ENCODE data around the gene GRHL3. TPM values are rescaled to one million over a fixed set of nuclear protein-coding genes. Genes with fewer than 3 reads are reported as not detected.

Gene GRHL3
- total RNA-seq, 1 donor from 2014 or later, result 0.78 TPM

GRCh38 chr1:24293392-24294227 lies 25.5 kb upstream of the GRHL3 start:
- no peak for DNase-seq
- no peak for ATAC-seq (ENCODE audit: low read depth)
- Mint-ChIP-seq H3K36me3 (ENCODE audit: low read depth) (no peaks in the 10 kb centered on the region), H3K27me3 (peaks cover 10% of the 10 kb centered on the region), H3K4me3 (no peak overlapping the region), H3K27ac (no peak overlapping the region), H3K4me1 (no peaks in the 10 kb centered on the region), H3K9me3 (no peaks in the 10 kb centered on the region)
- TF ChIP-seq CTCF (IDR thresholded peaks at IDR 0.05), result no peak
- ChIA-PET POLR2A (no interaction called here), CTCF (no interaction called here)
- intact Hi-C loops (cut with micrococcal nuclease), result no loop called here

GRCh38 chr1:24294228-24294672 lies 24.9 kb upstream of the GRHL3 start:
- ChIA-PET POLR2A (no interaction called here), CTCF (no interaction called here)
- Mint-ChIP-seq H3K4me1 (no peaks in the 10 kb centered on the region), H3K27ac (no peak overlapping the region), H3K4me3 (no peak overlapping the region), H3K27me3 (peaks cover 10% of the 10 kb centered on the region), H3K36me3 (ENCODE audit: low read depth) (no peaks in the 10 kb centered on the region), H3K9me3 (no peaks in the 10 kb centered on the region)
- intact Hi-C loops (cut with micrococcal nuclease), result no loop called here
- ATAC-seq (ENCODE audit: low read depth), result no peak
- no peak for TF ChIP-seq CTCF (IDR thresholded peaks at IDR 0.05)
- DNase-seq, result no peak

GRCh38 chr1:24294716-24295371 lies 24.3 kb upstream of the GRHL3 start:
- Mint-ChIP-seq H3K4me1 (no peaks in the 10 kb centered on the region), H3K9me3 (no peaks in the 10 kb centered on the region), H3K27me3 (peaks cover 10% of the 10 kb centered on the region), H3K36me3 (ENCODE audit: low read depth) (no peaks in the 10 kb centered on the region), H3K4me3 (no peak overlapping the region), H3K27ac (no peak overlapping the region)
- TF ChIP-seq CTCF (IDR thresholded peaks at IDR 0.05), result no peak
- ChIA-PET POLR2A (no interaction called here), CTCF (no interaction called here)
- intact Hi-C loops (cut with micrococcal nuclease), result no loop called here
- ATAC-seq (ENCODE audit: low read depth), result no peak
- no peak for DNase-seq

- intact Hi-C loops (cut with micrococcal nuclease), result no loop called here
- DNase-seq (no peak), ATAC-seq (ENCODE audit: low read depth) (no peak)
- ChIA-PET POLR2A (no interaction called here), CTCF (no interaction called here)
- Mint-ChIP-seq H3K9me3 (no peaks in the 10 kb centered on the region), H3K36me3 (ENCODE audit: low read depth) (no peaks in the 10 kb centered on the region), H3K4me1 (no peaks in the 10 kb centered on the region), H3K27me3 (peaks cover 5% of the 10 kb centered on the region), H3K27ac (no peak overlapping the region), H3K4me3 (no peak overlapping the region)
- no peak for TF ChIP-seq CTCF (IDR thresholded peaks at IDR 0.05)
Measured at GRCh38 chr1:24295535-24295934, 23.6 kb upstream of the GRHL3 start.

GRCh38 chr1:24297187-24297851 lies 21.8 kb upstream of the GRHL3 start:
- no peaks in the 10 kb centered on the region for H3K9me3 Mint-ChIP-seq
- ChIA-PET POLR2A (no interaction called here), CTCF (no interaction called here)
- H3K27ac Mint-ChIP-seq, result no peak overlapping the region
- intact Hi-C loops (cut with micrococcal nuclease), result no loop called here
- no peak for DNase-seq
- H3K36me3 Mint-ChIP-seq (ENCODE audit: low read depth), result no peaks in the 10 kb centered on the region
- no peak for TF ChIP-seq CTCF (IDR thresholded peaks at IDR 0.05)
- no peaks in the 10 kb centered on the region for H3K4me1 Mint-ChIP-seq
- H3K27me3 Mint-ChIP-seq, result peaks cover 9% of the 10 kb centered on the region
- ATAC-seq (ENCODE audit: low read depth), result no peak
- no peak overlapping the region for H3K4me3 Mint-ChIP-seq

Measured in activated B cell treated with CpG ODN at 0.5 μM for 24 hours (primary cell).